C4-2B (cell line): ENCODE measurements around the gene RPL32.

Experiments used
- H3K27ac ChIP-seq: fragments of 450-650 bp; 2 replicates; pipeline ENCODE4 v1.5.1; 2017
- ZFX ChIP-seq: fragments of 450-650 bp; IDR thresholded peaks from 2 replicates; pipeline ENCODE4 v1.6.1; 2017
- TF ChIP-seq, protein P1 (sequence below): fragments of 450-650 bp; conservative IDR thresholded peaks from 2 replicates; pipeline ENCODE4 v1.5.1; 2017; ENCODE audit warnings: mild to moderate bottlenecking

The RPL32 gene

DNA sequence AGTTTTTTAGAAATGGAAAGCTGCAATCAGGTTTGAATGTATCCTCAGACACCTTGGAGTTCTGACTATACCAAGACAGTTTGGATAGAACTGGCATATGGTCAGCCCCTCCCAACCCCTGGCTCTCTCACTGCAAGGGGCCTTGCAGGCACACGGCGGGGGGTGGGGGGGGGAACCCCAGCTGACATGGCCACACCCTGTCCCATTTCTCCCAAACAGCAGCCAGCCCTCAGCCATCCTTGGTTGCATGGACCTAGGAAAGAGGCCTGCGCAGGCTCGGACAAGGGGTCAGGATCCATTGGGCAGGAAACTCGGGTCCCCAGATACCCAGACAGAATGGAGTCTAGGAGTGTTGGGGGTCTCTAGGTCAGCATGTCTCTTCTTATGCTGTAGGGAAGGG lies 30.4 kb downstream of the RPL32 start:
- no peak overlapping the region for H3K27ac ChIP-seq
- TF ChIP-seq, protein P1, sequence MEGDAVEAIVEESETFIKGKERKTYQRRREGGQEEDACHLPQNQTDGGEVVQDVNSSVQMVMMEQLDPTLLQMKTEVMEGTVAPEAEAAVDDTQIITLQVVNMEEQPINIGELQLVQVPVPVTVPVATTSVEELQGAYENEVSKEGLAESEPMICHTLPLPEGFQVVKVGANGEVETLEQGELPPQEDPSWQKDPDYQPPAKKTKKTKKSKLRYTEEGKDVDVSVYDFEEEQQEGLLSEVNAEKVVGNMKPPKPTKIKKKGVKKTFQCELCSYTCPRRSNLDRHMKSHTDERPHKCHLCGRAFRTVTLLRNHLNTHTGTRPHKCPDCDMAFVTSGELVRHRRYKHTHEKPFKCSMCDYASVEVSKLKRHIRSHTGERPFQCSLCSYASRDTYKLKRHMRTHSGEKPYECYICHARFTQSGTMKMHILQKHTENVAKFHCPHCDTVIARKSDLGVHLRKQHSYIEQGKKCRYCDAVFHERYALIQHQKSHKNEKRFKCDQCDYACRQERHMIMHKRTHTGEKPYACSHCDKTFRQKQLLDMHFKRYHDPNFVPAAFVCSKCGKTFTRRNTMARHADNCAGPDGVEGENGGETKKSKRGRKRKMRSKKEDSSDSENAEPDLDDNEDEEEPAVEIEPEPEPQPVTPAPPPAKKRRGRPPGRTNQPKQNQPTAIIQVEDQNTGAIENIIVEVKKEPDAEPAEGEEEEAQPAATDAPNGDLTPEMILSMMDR: no peak
- TF ChIP-seq ZFX: no peak

DNA sequence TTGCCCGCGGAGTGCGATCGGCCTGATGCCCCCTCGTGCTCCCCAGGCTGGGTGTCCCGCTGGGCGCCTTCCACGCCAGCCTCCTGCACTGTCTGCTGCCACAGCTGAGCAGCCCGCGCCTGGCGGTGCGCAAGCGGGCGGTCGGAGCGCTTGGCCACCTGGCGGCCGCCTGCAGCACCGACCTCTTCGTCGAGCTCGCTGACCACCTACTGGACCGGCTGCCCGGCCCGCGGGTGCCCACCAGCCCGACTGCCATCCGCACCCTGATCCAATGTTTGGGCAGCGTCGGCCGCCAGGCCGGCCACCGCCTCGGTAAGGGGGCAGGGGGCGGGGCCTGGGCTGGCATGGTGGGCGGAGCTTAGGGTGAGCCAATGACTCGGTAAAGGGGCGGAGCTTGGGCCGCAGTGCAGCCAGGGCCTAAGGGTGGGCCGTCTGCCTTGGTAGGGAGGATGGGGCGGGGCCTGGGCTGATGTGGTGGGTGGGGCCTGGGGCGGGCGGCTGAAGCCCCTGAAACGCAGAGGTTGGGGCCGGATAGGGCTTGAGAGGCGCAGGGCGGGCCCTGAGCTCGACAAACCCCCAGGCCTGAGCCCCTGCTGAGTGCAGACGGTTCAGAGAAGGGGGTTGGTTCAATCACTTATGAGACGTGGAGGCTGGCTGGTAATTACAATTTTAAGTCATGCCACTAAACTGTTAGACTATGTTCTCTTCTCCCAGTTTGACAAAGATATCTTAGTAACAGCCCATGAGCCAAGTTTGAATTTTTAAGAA lies 31.2 kb downstream of the RPL32 start:
- H3K27ac ChIP-seq: peak overlapping the region; percentile 55
- TF ChIP-seq ZFX: no peak
- TF ChIP-seq, protein P1: peak; percentile 82

DNA sequence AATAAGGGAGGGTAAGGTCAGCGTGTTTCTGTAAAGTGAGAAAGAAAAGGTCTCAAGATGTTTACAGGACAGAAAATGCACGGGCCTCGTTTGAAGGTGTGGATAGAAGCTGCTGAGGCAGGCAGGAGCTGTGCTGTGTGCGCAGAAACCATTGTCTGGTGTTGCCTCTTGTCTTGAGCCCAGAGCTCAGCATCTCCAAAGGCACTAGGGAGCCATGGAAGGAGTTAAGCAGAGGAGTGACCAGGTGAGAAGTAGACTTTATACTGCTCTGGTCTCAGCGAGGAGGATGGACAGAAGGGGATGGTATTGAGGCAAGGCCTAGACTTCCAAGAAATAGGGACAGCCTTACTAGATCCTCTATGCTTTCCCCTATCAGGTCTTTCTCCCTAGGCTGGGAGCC lies 31.9 kb downstream of the RPL32 start:
- peak overlapping the region; percentile 55; the same call in 1 of the 2 replicates for H3K27ac ChIP-seq

DNA sequence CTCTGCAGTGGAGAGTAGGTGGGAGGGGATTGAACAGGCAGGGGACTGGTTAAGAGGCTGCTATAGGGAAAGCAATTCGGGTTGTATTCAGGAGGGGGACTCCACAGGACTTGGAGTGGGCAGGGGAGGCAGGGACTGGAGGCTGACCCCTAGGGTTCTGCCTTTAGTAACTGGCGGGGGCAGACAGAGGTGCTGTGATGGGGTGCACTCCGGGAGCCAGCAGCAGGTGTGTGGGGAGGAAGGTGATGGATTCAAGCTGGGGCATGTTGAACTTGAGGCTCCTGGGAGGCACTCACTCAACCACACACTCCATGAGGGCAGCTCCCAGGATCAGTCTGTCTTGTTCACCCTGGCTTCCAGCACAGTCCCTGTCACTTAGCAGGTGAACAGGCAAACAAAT lies 32.4 kb downstream of the RPL32 start:
- TF ChIP-seq ZFX: no peak
- TF ChIP-seq, protein P1: no peak

More for the DNA sequence above, 31.9 kb downstream of the RPL32 start:
- TF ChIP-seq, protein P1: no peak
- no peak for TF ChIP-seq ZFX

DNA sequence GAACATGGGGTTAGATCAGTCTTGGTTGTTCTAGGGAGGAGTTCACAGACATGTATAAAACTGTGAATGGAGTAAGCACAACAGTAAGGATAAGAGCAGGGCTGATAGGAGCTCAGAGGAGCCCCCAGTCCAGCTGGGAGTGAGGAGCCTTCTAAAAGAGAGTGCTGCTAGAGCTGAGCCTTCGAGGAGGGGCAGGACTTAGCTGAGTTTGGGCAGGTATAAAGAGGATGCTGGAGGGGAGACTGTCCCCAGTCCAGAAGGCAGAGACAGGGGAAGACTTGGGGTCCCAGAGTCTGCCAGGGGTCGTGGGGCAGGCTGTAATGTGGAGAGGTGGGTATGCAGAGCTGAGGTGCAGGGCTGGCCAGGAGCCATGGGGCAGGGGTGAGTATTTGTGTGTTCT lies 32.8 kb downstream of the RPL32 start:
- TF ChIP-seq, protein P1: no peak
- TF ChIP-seq ZFX: no peak

More for the DNA sequence above, 32.4 kb downstream of the RPL32 start:
- no peak overlapping the region for H3K27ac ChIP-seq

DNA sequence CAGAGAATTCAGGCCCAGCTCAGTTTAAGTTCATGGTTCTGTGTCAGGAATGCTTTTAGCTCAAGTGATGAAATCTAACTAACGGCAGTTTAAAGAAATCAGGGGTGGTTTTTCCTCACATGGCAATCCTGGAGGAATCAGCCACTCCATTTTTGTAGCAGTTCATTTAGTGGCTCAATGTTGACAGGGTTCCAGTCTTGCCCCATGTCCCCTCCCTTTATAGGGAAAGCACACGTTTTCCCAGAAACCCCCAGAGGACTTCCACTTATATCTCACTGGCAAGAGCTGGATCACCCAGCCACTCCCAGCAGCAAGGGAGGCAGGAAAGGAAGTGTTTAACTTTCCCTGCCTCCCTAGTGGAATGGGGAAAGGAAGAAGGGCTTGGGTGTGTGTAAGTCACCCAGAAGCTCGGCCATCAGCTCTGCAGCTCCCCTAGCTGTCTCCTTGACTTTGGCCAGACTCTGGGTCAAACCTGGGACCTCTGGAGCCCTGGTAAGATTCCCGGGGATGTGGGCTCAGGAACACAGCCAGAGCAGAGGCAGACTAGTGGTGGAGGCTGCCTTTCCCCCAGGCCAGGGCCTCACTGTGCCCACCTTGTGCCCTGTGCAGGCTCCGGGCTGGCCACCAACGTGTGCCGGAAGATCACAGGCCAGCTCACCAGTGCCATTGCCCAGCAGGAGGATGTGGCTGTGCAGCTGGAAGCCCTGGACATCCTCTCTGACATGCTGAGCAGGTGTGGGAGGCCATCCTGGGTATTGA lies 33.6 kb downstream of the RPL32 start:
- no peak for TF ChIP-seq ZFX
- TF ChIP-seq, protein P1: no peak

More for the DNA sequence above, 32.8 kb downstream of the RPL32 start:
- no peak overlapping the region for H3K27ac ChIP-seq

DNA sequence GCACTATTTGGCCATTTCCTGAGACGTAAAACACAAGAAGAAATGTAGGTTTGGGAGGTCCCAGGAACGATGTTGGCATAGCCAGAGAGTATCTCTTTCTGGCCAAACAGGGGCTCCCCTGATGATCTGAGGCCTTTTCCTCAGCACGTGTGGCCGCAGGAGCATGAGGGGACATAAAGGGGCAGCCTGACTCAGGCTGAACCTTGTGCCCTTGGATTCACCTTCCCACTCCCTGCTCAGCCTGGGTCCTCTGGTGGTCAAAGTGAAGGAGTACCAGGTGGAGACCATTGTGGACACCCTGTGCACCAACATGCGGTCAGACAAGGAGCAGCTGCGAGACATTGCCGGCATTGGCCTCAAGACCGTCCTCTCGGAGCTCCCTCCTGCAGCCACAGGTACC lies 34.3 kb downstream of the RPL32 start:
- no peak overlapping the region for H3K27ac ChIP-seq
- no peak for TF ChIP-seq ZFX
- TF ChIP-seq, protein P1: no peak

More for the DNA sequence above, 33.6 kb downstream of the RPL32 start:
- no peak overlapping the region for H3K27ac ChIP-seq
